ENCODE results near the gene AP4S1.

GRCh38 chr14:31142455-31143087, 117.1 kb downstream of the AP4S1 start:
- TF ChIP-seq, protein P1, sequence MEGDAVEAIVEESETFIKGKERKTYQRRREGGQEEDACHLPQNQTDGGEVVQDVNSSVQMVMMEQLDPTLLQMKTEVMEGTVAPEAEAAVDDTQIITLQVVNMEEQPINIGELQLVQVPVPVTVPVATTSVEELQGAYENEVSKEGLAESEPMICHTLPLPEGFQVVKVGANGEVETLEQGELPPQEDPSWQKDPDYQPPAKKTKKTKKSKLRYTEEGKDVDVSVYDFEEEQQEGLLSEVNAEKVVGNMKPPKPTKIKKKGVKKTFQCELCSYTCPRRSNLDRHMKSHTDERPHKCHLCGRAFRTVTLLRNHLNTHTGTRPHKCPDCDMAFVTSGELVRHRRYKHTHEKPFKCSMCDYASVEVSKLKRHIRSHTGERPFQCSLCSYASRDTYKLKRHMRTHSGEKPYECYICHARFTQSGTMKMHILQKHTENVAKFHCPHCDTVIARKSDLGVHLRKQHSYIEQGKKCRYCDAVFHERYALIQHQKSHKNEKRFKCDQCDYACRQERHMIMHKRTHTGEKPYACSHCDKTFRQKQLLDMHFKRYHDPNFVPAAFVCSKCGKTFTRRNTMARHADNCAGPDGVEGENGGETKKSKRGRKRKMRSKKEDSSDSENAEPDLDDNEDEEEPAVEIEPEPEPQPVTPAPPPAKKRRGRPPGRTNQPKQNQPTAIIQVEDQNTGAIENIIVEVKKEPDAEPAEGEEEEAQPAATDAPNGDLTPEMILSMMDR (IDR thresholded peaks at IDR 0.05), result no peak
- no peak for TF ChIP-seq POLR2AphosphoS5 (IDR thresholded peaks at IDR 0.05)
